Ascending aorta (tissue), 2 donors: ENCODE data around the gene OR2W3. TPM values are rescaled to one million over a fixed set of nuclear protein-coding genes. Genes with fewer than 3 reads are reported as not detected.
"Not testable (repeated sequence)": the region's sequence is repeated elsewhere in the genome, so short reads cannot be mapped to it uniquely, and the experiment has no call there.

Experiments
- DNase-seq, 2 donors: peaks; one replicate each; pipeline ENCODE4 v3.0.0-alpha.2; 2019; ENCODE audit warnings: low spot score in 2 of 2
- H3K27ac ChIP-seq, 2 donors: fragments of 200-600 bp; sonication (generic); one replicate each; pipeline ENCODE4 v1.5.1; 2016 to 2017; ENCODE audit warnings: mild to moderate bottlenecking in 1 of 2
- H3K27me3 ChIP-seq: fragments of 200-600 bp; sonication (generic); one replicate; pipeline ENCODE4 v1.5.1; 2017
- H3K36me3 ChIP-seq, 2 donors: fragments of 200-600 bp; sonication (generic); one replicate each; pipeline ENCODE4 v1.5.1; 2016
- H3K4me1 ChIP-seq, 2 donors: fragments of 200-600 bp; sonication (generic); one replicate each; pipeline ENCODE4 v1.5.1; 2016 to 2017; ENCODE audit warnings: mild to moderate bottlenecking in 1 of 2
- H3K4me3 ChIP-seq, 2 donors: fragments of 200-600 bp; sonication (generic); one replicate each; pipeline ENCODE4 v1.5.1; 2016 to 2017; ENCODE audit warnings: mild to moderate bottlenecking in 1 of 2
- H3K9me3 ChIP-seq, 2 donors: fragments of 200-600 bp; sonication (generic); one replicate each; pipeline ENCODE4 v1.5.1; 2016
- CTCF ChIP-seq, 3 experiments: fragments of 200-600 bp in 2 of 3; fragments of 450-650 bp in 1 of 3; sonication (generic) in 2 of 3; IDR thresholded peaks; one replicate each; pipeline ENCODE4 v1.5.1; 2016 to 2019; ENCODE audit warnings: antibody characterized with exemption in 3 of 3, mild to moderate bottlenecking in 1 of 3, moderate library complexity in 1 of 3
- intact Hi-C: fragments of 100-400 bp; cut with DNase I; formaldehyde crosslinking; loops from one replicate; pipeline ENCODE4 v1.15.1; 2023
- total RNA-seq: library from RNA; depleted of rRNA; stranded (reverse); fragments of >200 nt; gene quantifications from one replicate; pipeline ENCODE4 v1.1.0, GENCODE V29; 2016

OR2W3 gene
- total RNA-seq, 1 donor from 2014 or later = not detected

GRCh38 chr1:247936965-247937734 lies 41.8 kb downstream of the OR2W3 start:
- H3K4me1 ChIP-seq, H3K27me3 ChIP-seq, H3K27ac ChIP-seq, H3K36me3 ChIP-seq, H3K9me3 ChIP-seq, intact Hi-C loops: not testable (repeated sequence)
- peak overlapping the region; percentile 33 to 42 for H3K4me3 ChIP-seq
- peak in 2 of 3 experiments; percentile 30 to 34 for TF ChIP-seq CTCF (IDR thresholded peaks at IDR 0.05)
- DNase-seq = peak; percentile 34 to 76

- no peaks in the 10 kb centered on the region for H3K27me3 ChIP-seq
- intact Hi-C loops = no loop called here
- no peak overlapping the region for H3K4me3 ChIP-seq
- H3K4me1 ChIP-seq = no peaks in the 10 kb centered on the region
- no peaks in the 10 kb centered on the region for H3K9me3 ChIP-seq
- H3K36me3 ChIP-seq = no peaks in the 10 kb centered on the region
- H3K27ac ChIP-seq = no peak overlapping the region
- DNase-seq = no peak
- no peak for TF ChIP-seq CTCF (IDR thresholded peaks at IDR 0.05)
Observed at GRCh38 chr1:247942624-247943023, 47.2 kb downstream of the OR2W3 start.

Other genes starting within 250 kb of the OR2W3 start
- gene OR13G1, start 215.8 kb upstream of the OR2W3 start, total RNA-seq = not detected
- not detected for gene OR6F1, start 178.9 kb upstream of the OR2W3 start, total RNA-seq
- gene OR14K1, start 157.0 kb upstream of the OR2W3 start, total RNA-seq = not detected
- gene OR14A2, start 147.4 kb upstream of the OR2W3 start, total RNA-seq = not detected
- not detected for gene OR1C1, start 135.0 kb upstream of the OR2W3 start, total RNA-seq
- gene OR14A16, start 71.5 kb upstream of the OR2W3 start, total RNA-seq = not detected
- not detected for gene OR11L1, start 53.7 kb upstream of the OR2W3 start, total RNA-seq
- 0.53 TPM for gene TRIM58, start 38.4 kb upstream of the OR2W3 start, total RNA-seq
- gene OR2T8, start 24.7 kb downstream of the OR2W3 start, total RNA-seq = not detected
- gene OR2AJ1, start 29.3 kb downstream of the OR2W3 start, total RNA-seq = not detected
- not detected for gene OR2L8, start 53.3 kb downstream of the OR2W3 start, total RNA-seq
- gene OR2AK2, start 69.6 kb downstream of the OR2W3 start, total RNA-seq = not detected
- not detected for gene OR2L5, start 118.1 kb downstream of the OR2W3 start, total RNA-seq
- gene OR2L2, start 134.5 kb downstream of the OR2W3 start, total RNA-seq = not detected
- not detected for gene OR2L3, start 151.2 kb downstream of the OR2W3 start, total RNA-seq
- not detected for gene OR2L13, start 199.6 kb downstream of the OR2W3 start, total RNA-seq
- gene OR2M5, start 249.6 kb downstream of the OR2W3 start, total RNA-seq = not detected